CD1c-positive myeloid dendritic cell (primary cell): ENCODE measurements around the gene ACSF2.
A peak's percentile ranks its signal among the peaks of the same experiment; 100 is the strongest.
"Not testable (repeated sequence)": the region's sequence is repeated elsewhere in the genome, so short reads cannot be mapped to it uniquely, and the experiment has no call there.

Experiments
- DNase-seq: peaks from one replicate; pipeline ENCODE4 v3.0.0-alpha.2; 2016; ENCODE audit errors: extremely low spot score

ACSF2 gene

DNA sequence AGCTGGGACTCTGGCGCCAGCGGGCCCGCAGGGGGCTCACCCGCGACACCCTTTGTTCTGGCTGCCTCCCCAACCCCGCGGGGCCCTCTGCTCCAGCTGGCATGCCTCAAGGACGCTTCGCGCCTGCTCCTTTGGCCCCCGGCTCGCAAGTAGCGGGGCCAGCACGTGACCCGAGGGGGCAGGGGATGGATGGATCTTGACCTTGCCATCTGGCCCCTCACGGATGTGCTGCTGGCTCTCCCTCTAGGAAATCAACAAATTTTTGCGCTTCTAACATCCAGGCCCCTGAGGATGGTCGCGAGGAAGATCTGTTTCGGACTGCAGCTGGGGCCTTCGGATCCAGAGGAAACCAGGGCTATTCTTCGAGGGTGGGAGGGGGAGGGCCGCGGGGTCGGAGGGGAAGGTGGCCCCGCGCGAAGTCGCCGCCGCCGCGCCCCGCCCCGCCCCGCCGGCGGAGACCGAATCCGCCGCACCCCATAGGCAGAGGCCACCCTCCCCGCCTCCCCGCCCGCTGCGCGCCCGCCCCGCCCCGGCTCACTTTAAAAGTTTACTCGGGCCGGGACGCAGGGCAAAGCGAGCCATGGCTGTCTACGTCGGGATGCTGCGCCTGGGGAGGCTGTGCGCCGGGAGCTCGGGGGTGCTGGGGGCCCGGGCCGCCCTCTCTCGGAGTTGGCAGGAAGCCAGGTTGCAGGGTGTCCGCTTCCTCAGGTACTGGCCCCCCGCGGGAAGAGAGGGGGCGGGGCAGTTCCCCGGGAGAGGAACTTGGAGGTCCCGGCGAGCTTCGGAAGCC lies at the start of gene ACSF2:
Gene ACSF2 (plus strand): TSS at position 537 of the 790 bp plus-strand sequence. CDS start 44 bp downstream, at position 581.
- DNase-seq = peak; percentile 71

DNA sequence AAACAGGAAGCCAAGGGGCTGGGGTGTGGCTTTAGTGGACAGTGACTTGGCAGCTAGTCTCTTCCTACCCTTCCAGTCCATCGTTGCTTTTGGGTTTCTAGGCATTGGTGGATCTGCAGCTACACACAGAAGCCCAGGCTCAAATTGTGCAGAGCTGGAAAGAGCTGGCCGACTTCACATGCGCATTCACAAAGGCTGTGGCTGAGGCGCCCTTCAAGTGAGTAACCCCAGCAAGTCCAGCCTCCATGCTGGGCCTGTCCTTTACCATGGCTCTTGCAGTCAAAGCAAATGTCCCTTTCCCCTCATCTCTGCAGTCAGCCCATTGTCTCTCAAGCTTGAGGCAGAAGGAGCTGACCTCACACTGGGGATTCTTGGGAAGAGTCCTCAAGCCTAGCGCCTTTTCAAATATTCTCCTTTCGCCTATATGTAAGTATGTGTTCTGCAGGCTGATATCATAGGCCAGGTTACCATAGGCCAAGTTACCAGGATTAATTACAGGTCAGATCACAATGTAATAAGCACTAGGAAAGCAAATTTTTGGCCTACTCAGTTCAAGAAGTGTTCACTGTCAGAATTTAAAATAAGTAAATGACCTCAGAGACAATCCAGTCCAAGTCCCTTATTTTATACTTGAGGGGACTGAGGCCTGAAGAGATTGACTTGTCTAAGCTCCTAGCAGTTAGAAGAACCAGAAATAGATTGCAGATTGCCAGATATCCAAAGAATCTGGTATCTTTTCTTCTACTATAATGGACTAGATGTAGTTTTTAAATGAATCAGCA lies 46.5 kb upstream of the ACSF2 start:
- DNase-seq = no peak

- no peak for DNase-seq
Observed at GRCh38 chr17:50380369-50381259, 45.4 kb upstream of the ACSF2 start.

DNA sequence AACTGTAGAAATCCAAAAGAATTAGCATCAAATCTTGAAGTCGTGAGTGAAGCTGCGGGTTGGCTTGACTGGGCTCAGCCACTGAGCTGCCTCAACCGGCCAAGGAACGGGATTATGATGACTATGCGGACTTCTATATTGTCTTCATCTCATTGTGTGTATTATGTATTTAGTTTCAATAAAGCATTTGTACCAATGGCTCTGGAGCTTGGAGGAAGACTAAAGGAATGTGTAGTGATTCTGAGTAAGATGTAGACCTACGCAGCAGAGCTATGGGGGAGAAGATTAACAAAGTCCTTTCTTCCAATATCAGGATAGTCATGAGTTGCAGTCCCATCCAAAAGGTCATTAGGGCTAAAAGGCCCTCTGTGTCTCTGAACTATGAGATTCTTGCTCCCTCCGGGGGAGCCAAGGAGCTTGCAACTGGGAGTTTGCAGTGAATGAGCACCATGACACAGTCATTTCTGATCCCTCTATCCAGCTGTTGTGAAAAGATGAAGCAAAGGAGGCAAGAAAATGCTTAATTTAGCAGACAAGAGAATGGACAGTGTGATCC lies 44.7 kb upstream of the ACSF2 start:
- no peak for DNase-seq

GRCh38 chr17:50381920-50382319 lies 44.1 kb upstream of the ACSF2 start:
- DNase-seq = no peak

- DNase-seq = no peak
Observed at GRCh38 chr17:50382931-50383330, 43.1 kb upstream of the ACSF2 start.

DNA sequence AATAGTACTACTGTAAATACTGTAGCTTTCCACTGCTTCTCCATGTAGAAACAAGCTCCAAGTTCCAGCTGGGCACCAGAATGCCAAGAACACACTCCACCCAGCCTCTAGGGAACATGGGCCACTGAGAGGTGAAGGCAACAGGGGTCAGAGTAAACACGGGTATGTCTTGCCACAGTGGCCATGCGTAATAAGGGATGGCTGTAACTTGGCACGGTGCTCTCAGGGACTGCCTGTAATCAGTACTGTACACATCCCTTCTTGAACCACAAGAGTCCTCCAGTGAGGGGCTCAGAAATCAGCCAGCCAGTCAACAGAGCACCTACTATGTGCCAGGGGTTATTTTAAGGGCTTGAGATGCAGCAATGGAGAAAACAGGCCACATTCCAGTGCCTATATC lies 39.5 kb upstream of the ACSF2 start:
- DNase-seq = no peak

DNA sequence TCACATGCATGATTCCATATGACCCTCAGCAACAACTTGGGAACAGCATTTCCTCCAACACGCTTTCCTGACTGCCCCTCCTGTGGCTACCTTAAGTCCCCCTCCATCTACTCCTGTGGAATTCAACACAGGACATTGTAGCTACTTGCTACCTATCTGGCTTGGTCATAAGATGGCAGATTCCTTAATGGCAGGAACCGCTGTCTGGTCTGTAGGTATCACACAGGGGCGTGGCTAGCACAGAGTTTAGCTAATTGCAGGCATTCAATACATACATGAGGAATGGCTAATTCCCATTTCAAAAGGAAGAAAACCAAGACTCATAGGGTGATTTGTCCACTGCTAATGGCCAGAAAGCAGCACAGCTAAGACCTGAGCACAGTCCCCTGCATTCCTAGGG lies 37.3 kb upstream of the ACSF2 start:
- DNase-seq = no peak

GRCh38 chr17:50389534-50389933 lies 36.5 kb upstream of the ACSF2 start:
- DNase-seq = no peak

DNA sequence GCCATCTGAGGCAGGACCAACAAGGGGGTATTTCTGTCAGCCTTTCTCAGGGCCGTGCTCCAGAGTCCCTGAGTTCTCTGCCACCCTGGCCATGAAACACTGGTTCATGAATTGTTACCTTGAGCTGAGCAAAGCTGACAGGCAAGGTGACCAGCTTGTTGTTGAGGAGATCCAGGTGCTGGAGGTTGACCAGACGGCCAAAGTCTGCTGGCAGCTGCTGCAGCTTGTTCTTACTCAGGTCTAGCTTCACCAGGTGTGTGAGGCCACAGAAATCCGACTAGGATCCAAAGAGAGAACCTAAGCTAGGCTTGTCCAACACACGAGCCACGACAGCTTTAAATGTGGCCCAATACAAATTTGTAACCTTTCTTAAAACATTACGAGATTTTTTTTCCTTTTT lies 33.4 kb upstream of the ACSF2 start:
- DNase-seq = no peak

DNA sequence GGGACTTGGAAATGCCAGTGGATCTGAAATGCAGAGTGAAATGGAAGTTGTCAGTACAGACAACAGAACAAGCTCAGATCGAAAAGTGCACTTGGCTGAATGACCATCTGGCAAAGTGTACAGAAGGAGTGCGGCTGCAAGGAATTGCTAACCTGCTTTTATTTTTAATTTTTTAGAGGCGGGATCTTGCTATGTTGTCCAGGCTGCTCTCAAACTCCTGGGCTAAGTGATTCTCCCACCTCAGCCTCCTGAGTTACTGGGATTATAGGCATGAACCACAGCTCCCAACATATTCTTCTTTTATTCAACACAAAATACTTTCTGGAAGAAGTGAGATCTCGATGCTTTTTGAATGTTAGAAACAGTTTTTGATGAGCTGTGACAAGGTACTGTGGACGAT lies 32.3 kb upstream of the ACSF2 start:
- no peak for DNase-seq

DNA sequence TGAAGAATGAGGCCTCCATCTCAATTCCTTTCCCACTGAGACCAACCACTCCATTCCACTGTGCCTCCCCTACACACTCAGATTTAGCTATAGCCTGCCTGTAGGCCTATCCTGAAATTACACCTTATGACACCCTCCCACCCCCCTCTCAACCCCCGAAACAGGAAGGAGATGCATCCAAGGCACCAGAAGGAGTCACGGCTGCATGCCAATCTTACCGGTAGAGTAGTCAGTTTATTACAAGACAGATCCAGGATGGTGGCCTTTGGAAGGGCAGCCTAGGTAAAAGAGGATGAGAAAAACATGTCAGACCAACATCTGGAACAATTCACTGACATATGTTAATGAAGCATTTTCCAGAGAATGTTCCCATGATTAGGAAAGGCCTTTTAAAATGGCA lies 31.3 kb upstream of the ACSF2 start:
- DNase-seq = peak; percentile 14

- DNase-seq = peak; percentile 71
Observed at GRCh38 chr17:50396261-50397110, 29.5 kb upstream of the ACSF2 start.

- DNase-seq = peak; percentile 93
Observed at GRCh38 chr17:50397111-50397918, 28.7 kb upstream of the ACSF2 start, which contains the start of gene LRRC59. Gene LRRC59 (minus strand): TSS chr17:50397523. CDS start chr17:50397317, 206 bp downstream.

DNA sequence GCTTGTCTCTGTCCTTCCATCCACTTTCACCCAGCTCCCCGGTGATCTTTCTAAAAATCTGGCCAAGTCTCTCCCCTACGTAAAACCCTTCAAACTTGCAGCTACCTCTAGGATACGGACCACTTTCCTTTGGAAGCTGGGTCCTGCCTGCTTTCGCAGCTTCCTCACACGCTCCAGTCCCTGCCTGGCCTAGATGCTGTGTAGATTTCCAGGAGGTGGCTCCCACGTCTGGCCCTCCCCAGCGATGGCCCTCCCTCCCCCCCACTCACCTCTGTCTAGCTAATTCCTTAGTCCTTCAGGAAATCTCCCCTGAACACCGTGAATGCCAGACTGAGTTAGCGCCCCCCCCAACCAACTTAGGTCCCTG lies 28.1 kb upstream of the ACSF2 start:
- no peak for DNase-seq

GRCh38 chr17:50398672-50399071 lies 27.3 kb upstream of the ACSF2 start:
- not testable (repeated sequence) for DNase-seq

DNA sequence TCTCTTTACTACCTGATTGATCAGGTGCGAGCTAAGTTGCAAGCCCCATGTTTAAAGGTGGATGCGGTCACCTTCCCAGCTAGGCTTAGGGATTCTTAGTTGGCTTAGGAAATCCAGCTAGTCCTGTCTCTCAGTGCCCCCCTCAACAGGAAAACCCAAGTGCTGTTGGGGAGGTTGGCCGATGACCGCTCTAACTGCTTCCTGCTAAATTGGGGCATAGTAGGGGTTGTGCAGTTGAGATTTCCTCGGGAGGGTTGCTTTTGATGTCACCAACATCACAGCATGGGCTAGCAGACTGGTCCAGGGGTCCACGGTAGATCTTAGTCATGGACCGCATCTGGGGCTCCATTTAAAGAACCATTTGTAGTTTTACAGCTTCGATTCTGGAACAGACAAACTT lies 26.4 kb upstream of the ACSF2 start:
- DNase-seq = not testable (repeated sequence)

DNA sequence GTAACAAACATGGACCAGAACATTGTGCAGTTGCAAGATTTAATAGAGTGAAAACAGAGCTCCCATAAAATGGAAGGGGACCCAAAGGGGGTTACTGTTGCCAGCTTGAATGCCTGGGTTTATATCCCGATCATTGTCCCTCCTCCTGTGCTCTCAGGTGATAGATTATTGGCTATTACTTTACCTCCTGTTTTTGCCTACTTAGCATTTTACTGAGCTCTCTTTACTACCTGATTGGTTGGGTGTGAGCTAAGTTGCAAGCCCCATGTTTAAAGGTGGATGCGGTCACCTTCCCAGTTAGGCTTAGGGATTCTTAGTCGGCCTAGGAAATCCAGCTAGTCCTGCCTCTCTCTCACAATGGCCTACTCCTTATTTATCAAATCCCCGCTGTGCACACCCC lies 20.7 kb upstream of the ACSF2 start:
- not testable (repeated sequence) for DNase-seq

DNA sequence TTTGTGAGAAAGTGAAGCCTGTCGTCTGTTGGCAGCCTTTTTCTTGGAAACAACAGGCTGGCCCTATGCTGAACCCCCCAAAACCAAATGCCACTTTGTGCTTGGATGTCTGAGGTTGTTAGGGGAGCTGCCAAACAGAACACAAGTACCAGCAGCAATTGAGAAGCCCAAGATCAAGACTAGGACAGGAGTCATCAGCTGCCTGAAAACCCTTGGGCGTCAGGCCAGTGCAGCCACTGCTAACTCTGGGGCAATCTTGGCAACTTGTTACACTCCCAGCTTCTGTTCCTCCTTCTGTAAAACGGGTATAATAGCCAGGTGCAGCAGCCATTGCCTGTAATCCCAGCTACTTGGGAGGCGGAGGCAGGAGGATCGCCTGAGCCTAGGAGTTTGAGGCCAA lies 19.4 kb upstream of the ACSF2 start:
- no peak for DNase-seq

GRCh38 chr17:50407921-50408320 lies 18.1 kb upstream of the ACSF2 start:
- DNase-seq = no peak
